Activated CD4-positive, alpha-beta T cell treated with anti-CD3 and anti-CD28 coated beads, Interleukin-2, amount 50 U/mL, for 16 hours (primary cell): ENCODE data around the gene BTRC.
"Not testable (repeated sequence)": the region's sequence is repeated elsewhere in the genome, so short reads cannot be mapped to it uniquely, and the experiment has no call there.

ENCODE experiments used
- DNase-seq: peaks from one replicate; pipeline ENCODE4 v3.0.0-alpha.2; 2020

The BTRC gene

DNA sequence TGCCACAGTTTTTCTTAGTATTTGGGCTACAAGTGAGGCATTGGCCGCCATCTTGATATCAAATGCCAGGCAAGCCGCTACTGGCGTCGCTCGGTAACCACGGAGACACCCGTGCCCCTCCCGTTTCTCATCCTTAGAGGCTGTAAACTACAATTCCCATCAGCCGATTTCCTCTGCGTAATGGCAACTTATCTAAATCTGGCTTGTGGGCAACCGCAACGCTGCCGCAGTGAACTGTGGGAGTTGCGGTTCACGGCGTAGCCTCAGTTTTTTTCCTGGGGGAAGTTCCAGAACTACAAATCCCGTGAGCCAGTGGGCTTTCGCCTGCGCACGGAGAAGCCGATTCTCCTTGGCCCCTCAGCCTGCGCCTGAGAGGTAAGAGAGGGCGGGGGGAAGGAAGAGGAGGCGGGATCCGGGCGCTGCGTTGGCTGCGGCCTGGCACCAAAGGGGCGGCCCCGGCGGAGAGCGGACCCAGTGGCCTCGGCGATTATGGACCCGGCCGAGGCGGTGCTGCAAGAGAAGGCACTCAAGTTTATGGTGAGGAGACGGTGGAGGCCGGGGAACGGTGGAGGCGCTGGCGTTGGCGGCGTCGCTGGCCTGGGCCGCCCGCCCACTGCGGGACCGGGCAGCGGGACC is at the start of gene BTRC:
TSS of gene BTRC (plus strand) at position 474 of the 636 bp plus-strand sequence. CDS start at position 490, 16 bp downstream.
- DNase-seq: peak; percentile 98

DNA sequence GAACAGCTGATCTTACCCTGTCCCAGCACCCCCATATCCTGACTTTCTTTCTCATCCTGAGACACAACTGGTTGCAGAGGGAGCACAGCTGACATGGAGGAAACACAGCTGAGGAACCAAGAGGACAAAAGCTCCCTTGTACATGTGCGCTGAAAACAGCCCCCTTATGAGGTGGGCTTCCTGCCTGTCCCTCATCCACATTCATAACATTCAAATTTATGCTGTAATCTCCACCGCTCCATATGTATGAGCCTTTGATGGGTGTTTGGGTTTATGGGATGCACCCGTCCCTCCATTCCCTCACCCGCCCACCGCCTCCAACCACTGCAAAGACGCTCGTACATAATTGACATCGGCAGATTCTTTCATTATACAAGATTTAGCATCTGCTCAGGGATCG is 49.6 kb upstream of the BTRC start:
- no peak for DNase-seq

- no peak for DNase-seq
Measured at GRCh38 chr10:101305320-101306241, 48.4 kb upstream of the BTRC start.

- no peak for DNase-seq
Measured at GRCh38 chr10:101308051-101308450, 45.9 kb upstream of the BTRC start.

GRCh38 chr10:101310529-101311184 is 43.3 kb upstream of the BTRC start:
- no peak for DNase-seq

DNA sequence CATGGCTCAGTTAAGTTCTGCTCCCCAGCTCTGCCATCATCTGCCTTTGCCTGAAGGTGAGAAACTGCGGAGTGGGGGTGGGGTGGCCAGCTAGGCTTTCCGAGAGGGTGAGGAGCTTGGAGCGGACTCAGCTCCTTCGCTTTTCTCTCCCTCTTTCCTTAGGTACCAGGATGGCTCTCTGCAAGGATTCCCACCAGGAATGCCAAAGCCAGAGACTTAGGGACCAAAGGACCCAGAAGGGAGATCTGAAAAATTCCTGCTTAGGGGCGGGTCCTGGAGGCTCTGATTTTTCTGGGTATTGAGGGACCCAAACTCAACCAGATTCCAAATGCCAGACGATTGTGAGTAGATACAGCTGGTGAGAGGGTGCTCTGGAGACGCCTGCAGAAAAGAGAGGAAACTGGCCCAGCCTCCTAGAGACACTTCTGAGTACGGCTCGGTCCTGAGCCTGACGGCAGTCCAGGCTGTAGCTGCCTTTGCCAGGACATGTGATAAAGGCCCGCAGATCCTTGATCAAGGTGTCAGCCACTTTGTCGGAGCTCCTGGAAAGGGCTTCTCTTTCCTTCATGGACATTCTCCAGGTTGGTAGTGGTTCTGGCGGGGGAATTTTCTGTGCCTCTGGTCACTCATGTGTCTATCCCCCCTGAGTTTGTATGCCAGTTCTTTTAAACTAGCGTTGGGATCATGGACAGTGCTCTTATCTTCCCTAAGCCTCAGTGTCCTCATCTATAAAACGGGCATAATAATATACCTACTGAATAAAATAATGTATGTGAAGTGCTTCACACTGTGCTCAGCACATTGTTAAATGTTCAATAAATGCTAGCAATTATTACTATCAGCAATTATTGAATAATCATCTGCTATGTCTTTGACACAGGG is 42.5 kb upstream of the BTRC start:
- no peak for DNase-seq

DNA sequence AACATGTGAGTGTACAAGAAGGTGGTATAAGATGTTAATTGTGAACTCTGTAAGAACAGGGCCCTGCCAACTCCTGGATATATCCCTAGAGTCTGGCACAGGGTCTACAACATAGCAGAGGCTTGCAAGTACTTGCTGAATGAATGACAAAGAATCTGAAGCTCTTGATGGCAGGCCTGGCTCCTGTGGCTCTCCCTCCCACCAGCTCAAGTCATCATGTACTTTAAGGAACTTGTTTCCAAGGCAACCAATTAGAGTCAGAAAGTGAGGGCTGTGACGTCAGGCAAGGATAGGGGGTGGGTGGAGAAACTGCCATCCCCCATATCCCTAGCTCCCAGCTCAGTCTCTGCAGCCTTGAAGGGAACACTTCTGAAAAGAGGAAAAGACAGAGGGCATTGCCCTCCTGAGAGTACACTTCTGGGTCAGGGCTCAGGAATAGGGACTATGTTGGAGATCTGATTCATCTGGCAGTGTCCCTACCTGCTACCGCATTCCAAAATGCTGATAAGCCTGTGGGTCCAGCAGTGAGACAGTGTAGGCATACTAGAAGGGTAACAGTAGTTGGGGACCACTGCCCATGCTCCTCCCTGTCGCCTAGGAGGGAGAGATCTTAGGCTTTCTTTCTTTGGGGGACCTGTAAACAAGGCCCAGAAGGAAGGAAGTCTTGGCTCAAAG is 34.6 kb upstream of the BTRC start:
- no peak for DNase-seq

GRCh38 chr10:101321073-101321472 is 32.9 kb upstream of the BTRC start:
- DNase-seq: no peak

- DNase-seq: no peak
Measured at GRCh38 chr10:101322266-101323108, 31.5 kb upstream of the BTRC start.

- DNase-seq: no peak
Measured at GRCh38 chr10:101323495-101323894, 30.5 kb upstream of the BTRC start.

DNA sequence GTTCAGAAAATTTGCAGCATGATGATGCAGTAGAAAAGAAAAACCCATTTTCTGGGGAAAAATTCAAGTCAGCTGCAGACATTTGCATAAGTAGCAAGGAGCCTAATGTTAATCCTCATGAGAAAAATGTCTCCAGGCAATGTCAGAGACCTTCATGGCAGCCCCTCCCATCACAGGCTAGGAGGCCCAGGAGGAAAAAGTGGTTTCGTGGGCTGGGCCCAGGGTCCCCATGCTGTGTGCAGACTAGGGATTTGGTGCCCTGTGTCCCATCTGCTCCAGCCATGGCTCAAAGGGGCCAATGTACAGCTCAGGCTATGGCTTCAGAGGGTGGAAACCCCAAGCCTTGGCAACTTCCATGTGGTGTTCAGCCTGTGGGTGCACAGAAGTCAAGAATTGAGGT is 26.5 kb upstream of the BTRC start:
- not testable (repeated sequence) for DNase-seq

GRCh38 chr10:101329341-101330032 is 24.5 kb upstream of the BTRC start:
- DNase-seq: no peak

DNA sequence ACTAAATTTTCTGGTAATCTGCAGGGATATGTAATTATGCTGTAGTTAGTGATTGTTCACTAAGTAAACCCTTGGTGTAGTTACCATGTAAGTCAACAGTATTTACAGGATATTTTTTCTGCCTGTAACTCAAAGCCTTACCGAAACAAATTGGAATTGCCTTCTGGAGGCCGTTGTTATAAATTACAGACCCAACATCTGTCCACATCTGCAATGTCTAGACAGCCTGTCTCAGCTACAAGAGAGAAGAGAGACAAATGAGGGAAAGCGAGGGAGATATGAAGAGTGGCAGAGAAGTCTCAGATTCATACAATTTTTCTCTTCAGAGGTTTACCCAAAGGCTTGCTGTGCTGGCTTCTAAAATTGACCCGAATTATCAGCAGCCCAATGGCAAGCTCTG is 23.7 kb upstream of the BTRC start:
- DNase-seq: no peak

DNA sequence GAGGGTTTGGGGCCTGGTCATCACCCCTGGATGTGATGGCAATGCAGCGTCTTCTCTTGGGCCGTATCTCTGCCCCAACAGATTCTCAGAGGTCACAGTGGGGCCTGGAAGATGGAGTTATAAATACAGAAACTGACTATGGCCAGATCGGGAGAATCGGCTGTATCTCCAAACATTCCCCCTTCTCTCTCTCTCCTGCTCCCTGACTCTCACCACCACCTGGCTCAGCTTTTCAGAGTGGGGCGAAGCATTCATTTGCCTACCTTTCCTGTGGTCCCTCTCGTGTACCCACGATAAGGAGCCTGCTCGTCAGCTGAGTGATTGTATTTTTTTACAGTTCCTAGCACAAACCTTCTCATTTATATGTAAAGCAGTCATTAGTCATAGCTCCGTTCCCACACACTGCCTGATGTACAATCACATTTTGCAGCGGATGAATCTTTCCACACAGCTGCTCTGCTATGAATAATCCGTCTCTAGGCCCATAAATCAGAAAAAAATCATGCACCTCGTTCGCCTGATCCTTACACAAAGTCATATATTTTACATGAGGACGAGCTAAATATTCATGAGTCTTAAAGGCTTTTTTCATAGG is 23.2 kb upstream of the BTRC start:
- DNase-seq: no peak

DNA sequence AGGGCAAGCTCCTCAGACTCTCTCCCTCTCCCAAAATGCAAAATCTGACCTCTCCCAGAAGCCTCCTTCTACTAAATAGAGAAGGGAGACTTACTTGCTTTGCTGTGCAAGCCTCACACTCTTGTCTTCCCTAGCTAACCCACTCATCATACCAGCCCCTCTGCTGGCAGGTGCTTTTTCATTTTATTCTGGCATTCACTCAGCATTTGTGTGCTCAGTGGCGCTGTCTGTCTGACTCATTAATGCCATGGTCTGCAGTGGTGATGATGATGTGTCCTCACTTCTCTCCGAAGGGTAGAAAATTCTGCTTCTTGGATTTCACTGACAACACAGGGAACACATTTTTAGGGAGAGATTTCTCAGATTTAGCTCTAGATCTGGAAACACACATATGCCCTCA is 22.0 kb upstream of the BTRC start:
- DNase-seq: no peak

DNA sequence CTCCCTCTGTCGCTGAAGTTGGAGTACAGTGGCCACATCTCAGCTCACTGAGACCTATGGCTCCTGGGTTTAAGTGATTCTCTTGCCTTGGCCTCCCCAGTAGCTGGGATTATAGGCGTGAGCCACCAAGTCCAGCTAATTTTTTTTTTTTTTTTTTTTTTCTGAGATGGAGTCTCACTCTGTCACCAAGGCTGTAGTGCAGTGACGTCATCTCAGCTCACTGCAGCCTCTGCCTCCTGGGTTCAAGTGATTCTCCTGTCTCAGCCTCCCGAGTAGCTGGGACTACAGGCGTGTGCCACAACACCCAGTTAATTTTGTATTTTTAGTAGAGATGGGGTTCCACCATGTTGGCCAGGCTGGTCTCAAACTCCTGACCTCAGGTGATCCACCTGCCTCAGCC is 19.7 kb upstream of the BTRC start:
- DNase-seq: not testable (repeated sequence)

- no peak for DNase-seq
Measured at GRCh38 chr10:101336382-101336781, 17.6 kb upstream of the BTRC start.

GRCh38 chr10:101337836-101338235 is 16.1 kb upstream of the BTRC start:
- no peak for DNase-seq

DNA sequence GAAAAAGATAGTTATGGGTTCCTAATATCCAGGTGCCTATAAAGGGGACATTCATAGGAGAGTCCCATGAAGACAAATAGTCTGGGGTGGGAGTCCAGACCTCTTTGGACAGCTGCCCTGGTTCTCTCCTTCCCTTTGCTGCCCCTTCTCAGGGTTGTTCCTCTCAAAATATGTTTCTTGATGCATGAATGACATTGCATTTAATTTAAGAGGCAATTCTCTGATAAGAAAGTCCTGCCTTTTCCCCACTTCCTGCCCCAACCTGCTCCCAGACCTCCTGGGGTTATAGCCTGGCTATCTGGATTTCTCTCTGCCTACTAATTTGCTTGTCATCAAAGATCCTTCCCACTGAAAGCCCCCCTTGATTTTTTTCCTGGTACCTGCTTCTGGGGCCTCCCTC is 12.5 kb upstream of the BTRC start:
- DNase-seq: no peak

DNA sequence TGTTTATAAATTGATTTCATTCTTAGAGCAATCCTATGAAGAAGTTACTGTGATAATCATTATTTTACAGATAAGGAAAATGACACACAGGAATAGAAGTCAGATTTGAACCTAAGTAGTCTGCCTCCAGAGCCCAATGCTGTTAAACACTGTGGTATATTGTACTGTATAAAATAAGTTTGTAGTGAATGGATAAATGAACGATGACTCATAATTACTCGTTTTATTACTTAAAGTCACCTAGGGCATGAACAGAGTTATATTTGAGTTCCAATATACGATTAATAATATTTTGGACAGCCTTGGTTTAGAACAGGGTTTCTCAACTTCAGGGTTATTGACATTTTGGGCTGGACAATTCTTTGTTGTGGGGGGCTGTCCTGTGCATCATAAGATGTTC is 7.8 kb upstream of the BTRC start:
- DNase-seq: no peak
